ENCODE results near the gene IRX4.

The IRX4 gene

DNA sequence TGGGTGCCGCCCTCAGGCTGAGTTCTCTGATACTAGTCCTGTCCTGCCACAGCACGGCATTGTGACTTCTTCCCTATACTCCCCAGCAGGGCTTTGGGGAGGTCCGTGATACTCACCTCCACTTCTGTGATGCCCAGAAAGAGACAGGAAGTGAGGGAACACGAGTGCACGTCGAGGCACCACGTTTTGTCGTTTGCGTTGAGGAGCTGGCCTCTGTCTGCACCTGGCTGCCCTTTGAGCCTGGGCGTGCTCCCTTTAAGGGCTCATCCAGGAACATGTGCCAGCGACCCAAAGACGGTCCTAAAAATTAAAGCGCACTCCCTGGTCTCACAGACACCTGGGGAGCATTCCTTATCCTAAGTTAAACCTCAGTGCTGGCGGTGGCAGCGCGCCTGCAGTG is 8.7 kb upstream of the IRX4 start:
- DNase-seq (ENCODE audit: low read depth): no peak

DNA sequence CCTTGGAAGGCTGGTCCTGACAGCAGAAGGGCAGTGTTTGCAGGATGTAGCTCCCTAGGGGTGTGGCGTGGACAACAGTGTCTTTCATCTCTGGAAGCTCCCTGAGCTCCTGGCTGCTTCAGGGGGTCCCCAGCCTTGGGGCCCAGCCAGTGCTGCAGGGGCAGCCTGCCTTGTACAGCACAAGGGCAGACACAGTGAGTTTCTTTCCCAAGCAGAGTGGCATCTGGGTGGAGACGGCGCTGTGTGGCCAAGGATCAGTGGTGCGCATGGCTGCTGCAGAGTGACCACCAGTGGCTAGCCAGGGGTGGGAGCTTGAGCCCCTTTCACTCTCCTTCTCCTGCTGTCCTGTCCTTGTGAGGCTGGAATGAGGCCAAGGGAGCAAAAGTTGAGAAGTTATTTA is 7.6 kb upstream of the IRX4 start:
- DNase-seq (ENCODE audit: low read depth): no peak

DNA sequence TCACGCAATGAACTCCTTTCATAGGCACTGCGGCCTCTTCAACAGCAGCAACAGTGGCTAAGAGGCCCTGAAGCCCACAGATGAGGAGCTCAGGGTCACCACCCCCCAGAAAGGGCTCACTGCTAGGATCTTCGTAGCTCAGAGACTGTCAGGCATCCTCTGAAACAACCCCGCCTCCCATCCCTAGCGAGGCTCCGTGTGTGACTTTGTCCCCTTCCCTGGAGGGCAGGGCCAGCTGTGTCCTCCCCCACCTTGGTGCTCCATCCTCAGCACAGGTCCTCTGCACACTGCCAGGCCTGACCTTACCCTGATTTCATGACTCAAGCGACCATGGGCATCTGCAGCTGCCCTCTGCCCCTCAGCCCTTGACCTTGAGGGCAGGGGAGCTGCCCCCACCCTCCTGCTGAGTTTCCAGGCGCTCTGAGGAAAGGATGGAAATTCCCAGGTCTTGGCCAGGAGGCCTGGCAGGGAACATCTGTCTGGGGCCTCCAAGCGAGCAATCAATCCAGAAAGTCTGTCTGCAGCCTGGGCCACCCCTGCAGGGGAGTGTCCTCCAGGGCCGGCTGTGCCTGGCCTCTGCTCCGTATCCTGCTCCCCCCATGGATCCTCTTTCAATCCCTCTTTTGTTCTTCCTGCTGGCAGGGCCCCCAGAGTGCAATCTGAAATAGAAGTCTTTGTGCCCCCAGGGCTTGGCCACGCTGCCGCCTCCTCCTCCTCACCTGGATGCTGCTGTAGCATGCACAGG is 6.8 kb upstream of the IRX4 start:
- DNase-seq (ENCODE audit: low read depth): no peak

DNA sequence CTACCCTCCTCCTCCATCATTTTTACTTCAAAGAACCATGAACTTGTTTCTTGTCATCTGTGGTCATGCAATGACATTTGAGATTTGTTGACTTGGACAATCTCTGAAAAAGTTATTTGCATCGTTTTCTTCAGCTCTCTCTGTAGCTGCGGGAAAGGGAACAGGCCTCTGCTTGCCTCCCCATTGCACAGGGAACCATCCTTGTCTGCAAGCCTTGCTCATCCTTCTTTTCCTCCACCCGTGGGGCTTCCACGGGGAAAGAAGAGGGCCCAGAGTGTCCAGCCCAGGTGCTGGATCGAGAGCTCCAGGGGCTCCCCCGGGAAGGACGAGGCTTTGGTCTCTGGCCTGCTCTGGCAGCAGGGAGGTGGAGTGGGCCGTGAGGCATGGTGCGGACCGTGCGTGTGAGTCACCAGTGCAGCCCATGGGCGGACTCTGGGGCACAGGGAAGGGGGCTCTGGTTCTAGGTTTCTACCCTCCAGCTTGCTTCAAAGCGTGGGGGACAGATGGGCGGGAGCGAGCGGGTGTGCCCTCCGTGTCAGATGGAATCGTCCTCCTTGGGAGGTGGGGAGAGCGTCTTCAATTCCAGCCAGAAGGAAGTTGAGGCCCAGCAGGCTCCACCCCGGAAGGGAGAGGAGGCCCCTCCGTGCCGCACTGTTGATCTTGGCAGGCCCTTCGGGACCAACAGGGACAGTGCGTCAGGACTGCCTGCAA is 6.0 kb upstream of the IRX4 start:
- no peak for DNase-seq (ENCODE audit: low read depth)

DNA sequence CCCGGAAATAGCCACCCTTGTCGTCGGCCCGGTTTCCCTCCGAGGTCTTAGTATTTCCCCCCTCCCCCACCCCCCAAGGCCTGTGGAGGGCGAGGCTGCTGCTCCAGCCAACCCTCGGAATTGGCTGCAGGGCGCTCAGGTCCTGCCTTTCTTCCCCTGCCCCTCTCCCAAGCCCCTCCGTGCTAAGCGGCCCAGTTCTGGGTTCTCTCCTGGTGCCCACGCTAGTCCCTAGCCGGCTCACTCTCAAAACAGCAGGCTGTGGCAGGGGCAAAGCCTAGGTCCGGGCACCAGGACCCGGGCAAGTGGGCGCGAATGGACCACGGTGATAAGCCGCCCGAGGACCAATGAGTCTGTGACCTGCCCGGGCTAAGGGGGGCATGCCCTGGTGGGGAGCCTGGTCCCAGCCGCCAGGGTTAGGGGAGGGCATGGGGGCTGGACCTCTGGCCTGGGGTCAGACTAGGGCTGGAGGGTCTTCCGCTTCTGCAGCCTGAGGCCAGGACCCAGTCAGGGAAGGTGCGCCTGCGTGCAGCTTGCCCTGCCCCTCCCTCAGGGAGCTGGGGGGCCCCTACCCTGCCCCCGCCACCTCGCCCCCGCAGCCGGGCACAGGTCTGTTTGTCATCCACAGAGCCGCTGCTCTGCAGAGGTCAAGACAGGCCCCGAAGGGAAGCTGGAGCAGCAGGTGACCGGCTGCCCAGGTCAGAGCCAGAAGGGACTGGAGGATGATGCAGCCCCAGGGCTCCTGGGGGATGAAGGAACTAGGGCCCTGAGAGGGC is 5.0 kb upstream of the IRX4 start:
- DNase-seq (ENCODE audit: low read depth): no peak

DNA sequence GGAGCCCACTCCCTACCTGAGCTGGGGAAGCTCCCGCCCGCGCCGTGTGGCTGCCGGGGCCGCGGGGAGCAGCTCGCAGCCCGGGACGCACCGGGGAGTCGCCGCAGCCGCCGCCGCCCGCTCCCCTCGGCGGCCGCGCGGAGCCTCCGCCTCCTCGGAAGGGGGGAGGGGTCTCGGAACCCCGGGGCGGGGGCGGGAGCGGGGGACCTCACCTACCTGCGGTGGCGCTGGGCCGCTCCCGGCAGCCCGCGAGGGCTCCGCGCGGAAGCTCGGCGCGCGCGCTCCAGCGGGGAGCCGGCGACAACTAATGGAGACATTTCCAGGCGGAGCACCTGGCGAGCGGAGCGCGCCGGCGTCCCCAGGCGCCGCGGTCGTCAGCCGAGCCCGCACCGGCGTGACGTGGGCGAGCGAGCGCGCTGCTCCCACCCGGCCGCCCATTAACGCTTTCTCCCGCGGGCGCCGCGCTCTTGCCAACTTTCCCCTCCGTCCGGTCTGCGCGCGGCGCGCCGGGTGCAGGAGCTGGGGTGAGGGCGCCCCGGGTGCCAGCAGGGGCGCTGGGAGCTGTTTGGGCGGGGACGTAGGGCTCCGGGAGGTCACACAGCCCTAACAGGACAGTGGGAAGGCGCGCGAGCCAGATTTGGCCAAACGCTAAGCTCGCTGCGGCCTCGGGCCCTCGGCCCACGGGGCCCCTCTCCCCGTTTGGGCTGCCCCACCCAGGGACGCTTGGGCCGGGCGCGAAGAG is 4.3 kb upstream of the IRX4 start:
- no peak for DNase-seq (ENCODE audit: low read depth)

DNA sequence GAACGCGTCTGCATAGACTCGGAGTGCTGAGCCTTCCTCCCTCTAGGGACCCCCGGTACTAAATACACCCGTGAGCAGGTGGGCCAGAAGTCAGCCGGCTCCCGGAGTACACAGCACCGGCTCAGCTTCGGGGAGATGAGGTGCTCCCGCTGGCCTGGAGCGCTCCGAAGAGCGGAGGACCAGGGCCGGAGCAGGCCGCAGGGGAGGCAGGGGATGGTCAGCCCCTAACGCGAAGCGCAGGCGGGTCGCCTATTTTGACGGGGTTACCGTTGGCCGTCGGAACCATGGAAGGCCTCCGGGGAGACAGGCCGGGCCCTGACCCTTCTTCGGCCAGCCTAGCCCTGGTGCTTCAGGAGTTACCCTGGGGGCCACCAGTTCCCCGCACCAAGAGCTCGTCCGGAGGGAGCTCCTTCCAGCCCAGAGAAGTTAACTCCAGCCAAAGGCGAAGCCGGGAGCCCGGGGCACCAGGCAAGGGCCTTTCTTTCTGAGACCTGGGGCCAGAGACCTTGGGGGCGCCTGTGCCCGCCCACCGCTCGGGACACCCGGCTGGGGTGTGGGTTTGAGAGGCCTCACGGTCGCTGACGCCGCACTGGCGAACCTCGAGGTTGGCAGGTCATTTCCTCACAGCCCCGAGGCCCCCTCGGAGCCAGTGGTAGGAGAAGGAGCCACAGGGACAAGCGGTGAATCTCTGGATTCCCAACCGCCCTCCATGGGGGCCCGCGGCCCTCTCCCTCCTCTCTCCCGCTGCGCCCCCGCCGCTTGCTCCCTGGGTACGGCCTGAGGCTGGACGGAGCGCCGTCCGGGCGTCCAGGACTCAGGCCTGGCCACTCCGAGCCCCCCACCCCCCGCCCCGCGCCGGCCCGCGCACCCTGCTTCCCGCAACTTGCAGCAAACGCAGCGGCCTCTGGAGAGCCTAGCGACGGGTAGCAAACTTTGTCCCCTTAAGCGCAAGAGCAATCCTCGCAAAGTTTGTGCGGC is 3.4 kb upstream of the IRX4 start:
- DNase-seq (ENCODE audit: low read depth): no peak

DNA sequence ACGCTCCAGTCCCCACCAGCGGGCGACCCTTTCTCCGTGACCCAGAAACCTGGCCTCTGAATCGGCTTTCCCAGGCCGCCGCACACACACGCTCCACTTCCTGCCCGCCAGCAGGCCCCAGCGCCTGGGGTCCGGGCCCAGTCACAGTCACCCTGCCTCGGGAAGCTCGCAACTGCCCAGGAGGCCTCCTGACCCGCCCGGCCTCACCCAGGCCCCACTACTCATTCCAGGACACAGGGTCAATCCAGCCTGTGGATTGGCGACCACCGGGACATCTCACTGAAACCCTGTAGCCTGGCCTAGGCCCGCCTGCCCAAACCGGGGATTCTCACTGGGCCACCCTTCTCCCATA is 2.7 kb upstream of the IRX4 start:
- DNase-seq (ENCODE audit: low read depth): no peak

DNA sequence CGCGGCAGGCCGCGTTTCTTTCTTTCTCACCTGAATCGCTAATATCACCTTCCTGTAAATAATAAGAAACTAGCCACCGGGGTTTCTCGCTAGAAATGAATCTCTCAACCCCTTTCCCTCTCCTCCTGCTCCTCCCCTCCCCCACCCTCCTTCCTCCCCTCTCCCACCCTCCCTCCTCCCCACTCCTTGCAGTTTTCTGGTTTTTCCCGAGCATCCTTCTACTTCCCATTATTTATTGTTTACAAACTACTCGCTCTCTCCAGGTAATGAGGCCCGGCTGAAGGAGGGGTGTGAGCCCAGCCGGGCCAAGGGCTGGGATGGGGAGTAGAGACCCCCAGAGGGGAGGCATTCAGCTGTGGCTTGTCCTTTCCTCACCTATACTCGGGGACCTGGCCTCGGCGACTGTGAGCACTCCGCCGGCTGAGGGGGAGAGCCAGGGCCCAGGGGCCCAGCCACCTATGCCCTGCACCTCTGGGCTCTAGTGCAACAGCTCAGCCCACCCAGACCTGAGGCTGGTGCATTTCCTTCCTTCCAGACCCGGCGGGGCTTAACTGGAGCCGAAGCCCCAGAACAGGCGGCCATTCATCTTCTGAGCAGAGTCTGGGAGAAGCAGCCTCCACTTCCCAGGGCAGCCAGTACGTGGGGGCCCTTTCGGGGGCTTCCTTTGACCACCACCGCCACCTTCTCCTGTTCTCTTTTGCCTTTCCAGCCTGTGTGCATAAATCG is 2.1 kb upstream of the IRX4 start:
- no peak for DNase-seq (ENCODE audit: low read depth)

DNA sequence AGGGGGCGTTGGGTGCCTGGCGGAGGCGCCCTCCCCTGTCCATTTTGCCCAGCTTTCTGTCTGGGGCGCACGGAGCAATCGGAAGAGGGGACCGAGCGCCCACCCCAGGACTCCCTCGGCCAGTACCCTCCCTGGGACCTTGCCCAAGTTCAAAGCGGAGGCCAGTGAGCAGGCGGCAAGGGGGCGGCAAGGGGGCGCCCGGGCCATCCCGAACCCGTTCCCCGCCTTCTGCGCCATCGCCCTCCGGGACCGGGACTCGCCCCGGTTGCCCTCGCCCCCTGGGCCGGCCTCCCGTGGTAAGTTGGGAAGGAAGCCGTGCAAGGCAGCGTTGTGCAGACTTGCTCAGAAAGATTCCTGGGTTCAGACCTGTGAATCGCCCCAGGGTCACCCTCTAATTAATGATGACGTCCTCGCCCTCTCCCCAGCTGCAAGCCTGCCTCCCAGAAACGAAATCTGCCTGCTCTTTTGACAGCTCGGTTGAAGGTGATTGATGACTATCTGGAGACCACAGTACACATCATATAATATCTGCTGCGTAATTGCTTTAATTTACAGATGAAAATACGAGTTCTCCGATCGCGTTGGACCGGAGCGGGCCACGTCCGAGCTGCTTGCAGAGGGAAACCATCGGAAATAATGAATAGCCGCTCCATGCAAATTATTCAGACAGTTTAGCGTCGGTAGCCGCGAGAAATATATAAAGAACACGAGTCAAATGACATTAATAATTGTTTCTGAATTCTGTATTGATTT is 1.4 kb upstream of the IRX4 start:
- DNase-seq (ENCODE audit: low read depth): no peak

DNA sequence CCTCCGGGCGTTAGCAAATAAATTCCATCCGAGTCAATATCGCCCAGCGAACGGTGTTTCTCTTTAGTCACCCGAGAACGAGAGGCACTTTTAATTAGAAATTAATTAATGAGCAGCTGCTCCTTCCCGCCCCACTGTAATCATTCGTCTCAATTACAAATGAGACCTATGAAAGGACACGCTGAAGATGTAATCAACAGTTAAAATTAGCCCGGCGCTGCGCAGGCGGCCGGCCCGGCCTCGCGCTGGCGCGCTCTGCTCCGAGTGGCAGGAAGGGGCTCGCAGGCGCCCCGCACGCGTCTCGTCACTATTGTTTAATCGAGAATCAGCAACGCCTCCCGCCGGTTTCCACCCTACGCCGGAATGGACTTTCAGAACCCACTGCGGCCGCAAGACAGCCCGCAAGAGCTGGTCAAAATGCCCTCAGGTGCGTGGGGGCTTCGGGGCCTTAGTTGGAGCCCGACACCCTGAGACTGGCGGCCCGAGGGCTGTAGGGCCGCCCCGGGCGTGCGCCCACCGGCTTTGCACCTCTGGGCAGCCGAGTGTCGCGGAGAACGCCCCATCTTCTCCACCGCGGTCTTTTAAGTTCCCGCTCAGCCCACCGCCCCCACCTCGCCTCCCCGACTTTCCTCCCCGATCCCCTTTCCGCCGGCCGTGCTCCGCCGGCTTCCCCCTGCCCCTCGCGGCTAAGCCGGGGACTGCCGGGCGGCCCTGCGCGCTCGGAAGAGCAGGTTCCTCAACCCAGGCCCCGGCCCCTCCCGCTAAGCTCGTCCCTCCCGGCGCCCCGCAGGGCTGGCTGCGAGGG is 597 bp upstream of the IRX4 start:
- no peak for DNase-seq (ENCODE audit: low read depth)

DNA sequence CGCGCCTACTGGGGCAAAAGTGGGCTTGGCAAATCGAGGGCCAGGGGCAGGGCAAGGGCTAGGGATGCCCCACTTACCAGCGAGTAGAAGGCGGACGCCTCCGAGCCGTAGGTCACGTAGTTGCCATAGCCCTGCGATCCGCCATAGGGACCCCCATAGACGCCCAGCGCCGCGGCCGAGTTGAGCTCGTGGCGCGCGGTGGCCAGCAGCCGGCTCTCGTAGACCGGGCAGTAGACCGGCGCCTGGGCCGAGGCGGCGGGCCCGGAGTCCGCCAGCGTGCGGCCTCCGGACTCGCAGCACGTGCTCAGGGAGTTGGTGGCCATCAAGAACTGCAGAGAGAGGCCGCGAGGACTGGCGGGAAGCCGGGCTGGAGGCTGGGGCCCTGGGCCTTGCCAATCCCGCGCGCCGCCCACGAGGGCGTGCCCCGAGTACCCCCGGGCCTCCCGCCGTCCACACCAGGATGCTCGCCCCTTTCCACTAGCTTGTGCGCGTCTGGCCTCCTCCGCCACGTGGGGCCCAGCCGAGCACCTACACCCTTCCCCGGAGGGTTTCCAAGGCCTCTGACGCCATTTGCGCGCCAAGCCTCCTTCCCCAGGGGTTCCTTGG is 891 bp downstream of the IRX4 start:
- DNase-seq (ENCODE audit: low read depth): no peak

DNA sequence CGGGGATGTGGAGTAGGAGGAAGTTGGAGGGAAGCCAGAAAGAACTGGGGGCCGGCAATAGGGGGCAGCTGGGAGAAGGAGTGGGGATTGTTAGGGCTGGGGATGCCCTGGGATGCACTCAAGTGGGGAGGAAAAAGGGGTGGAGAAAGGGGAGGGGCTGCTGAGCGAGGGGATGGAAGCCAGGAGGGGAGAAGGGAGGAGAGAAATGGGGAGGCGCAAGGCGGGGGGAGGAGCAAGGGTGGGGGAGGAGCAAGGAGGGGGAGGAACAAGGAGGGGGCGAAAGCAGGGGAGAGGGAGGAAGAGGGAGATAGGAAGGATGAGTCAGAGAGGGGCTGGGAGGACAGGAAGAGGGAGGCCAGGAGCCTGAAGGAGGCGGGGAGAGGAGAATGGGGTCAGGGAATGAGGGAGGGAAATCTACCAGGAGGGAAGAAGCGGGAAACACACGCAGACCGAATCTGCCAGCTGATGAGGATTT is 1.6 kb downstream of the IRX4 start:
- DNase-seq (ENCODE audit: low read depth): no peak

DNA sequence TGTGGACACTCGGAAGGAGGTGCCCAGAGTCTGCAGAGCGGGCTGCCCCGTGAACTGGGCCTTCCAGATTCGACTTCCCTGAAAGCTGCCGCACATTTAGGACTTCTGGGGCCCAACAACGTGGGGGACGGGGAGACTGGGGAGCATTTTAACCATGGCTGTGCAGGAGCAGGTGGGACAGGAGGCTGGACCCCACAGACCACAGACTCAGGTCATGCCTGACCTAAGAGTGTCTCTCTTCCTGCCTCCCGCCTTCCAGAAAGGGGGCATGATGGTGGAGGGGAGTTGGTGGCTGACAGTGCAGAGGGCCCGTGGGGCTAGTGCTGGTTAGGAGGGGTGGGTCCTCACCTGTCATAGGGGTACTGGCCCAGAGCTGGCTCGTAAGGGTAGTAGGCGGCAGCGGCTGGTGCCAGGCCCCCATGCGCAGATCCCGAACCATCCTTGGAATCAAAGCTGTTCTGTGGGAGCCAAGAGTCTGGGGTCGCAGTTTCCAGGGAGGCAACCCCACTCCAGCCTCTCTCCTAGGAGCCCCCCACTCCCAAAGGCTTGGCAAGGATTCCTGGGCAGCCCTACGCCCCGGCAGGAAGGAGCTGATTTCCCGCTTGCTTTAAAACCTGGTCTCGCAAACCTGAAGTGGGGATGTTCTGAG is 2.2 kb downstream of the IRX4 start:
- DNase-seq (ENCODE audit: low read depth): no peak

DNA sequence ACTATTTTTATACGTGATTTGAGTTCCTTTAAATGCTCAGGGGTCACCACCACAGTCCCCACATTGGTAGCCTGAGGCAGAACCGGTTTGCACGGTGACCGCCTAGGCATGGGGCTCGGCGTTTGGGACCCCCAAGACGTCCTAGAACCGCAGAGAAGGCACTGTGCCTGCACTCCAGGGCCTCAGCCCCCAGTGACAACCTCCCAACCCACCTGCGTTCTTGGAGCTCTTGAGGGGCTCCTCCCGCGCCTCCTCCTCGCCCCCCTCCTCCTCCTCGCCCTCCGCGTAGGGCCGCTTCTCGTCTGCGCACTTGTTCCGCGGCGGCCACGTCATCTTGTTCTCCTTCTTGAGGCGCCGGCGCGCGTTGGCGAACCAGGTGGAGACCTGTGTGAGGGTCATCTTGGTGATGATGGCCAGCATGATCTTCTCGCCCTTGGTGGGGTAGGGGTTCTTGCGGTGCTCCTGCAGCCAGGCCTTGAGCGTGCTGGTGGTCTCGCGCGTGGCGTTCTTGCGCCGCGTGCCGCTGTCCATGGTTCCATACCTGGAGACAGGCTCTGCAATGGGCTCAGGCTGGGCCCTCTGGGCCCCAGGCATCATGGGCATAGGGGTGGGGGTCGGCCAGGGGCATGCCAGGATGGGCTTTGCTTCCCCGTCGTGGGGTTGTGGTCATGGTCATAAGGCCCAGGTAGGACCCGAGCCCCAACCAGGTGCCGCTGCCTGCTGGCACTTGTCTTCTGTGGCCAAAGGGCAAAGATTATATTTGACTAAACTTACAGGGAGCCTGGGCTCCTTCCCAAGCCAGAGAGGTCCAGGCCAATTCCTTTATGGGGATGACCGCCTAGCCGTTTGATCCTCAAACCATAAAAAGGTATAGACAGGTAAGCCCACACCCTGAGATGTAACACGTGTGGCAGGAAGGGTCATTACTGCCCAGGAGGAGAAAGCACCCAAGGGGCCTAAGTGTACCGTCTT is 3.1 kb downstream of the IRX4 start:
- DNase-seq (ENCODE audit: low read depth): no peak

DNA sequence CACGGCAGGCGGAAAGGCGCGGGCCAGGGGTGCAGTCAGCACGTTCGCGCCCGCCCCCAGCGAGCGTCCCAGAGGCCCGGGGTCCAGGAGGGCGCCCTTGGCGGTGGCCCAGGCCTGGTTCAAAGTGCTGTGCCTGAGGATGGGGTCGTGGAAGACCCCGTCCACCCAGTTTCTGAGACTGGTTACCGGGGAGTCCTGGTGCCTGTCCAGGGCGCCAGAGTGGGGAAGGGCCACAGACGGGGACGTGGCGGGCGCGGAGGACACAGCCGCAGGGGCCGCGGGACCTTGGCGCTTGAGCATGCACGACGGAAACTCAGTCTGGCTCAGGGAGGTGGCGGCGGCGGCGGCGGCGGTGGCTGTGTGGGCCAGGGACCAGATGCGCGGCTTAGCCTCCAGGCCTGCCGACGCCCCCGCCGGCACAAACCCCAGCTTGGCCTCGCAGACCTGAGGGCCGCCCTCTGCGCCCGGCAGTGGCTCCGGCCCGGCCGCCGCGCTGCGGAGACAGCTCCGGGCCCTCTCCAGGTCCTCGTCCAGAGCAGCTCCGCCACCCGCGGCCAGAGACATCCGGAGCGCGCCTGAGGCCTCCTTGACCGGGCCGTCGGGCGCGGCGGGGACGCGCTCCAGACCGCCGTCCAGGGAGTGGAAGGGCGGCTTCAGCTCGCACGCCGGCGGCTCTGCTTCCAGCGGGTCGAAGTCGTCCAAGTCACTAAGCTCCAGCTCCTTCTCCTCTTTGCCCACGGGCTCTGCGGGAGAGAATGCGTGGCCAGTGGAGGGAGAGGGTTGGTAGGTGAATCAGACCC is 4.5 kb downstream of the IRX4 start:
- DNase-seq (ENCODE audit: low read depth): no peak

Measured in iris pigment epithelial cell (primary cell).